ENCODE measurements around the gene TMEM11.

The TMEM11 gene

GRCh38 chr17:21177854-21178600, 35.9 kb downstream of the TMEM11 start:
- ATAC-seq: no peak

GRCh38 chr17:21177401-21177800, 36.6 kb downstream of the TMEM11 start:
- ATAC-seq: no peak

- no peak for ATAC-seq
Measured at GRCh38 chr17:21176773-21177395, 37.1 kb downstream of the TMEM11 start.

GRCh38 chr17:21174713-21175112, 39.2 kb downstream of the TMEM11 start:
- no peak for ATAC-seq

GRCh38 chr17:21174186-21174585, 39.8 kb downstream of the TMEM11 start:
- ATAC-seq: no peak

- ATAC-seq: no peak
Measured at GRCh38 chr17:21173543-21173942, 40.4 kb downstream of the TMEM11 start.

GRCh38 chr17:21172846-21173245, 41.1 kb downstream of the TMEM11 start:
- ATAC-seq: no peak

GRCh38 chr17:21171970-21172510, 41.9 kb downstream of the TMEM11 start:
- ATAC-seq: no peak

- no peak for ATAC-seq
Measured at GRCh38 chr17:21171309-21171922, 42.5 kb downstream of the TMEM11 start.

- no peak for ATAC-seq
Measured at GRCh38 chr17:21170809-21171208, 43.2 kb downstream of the TMEM11 start.

GRCh38 chr17:21169496-21169895, 44.5 kb downstream of the TMEM11 start:
- no peak for ATAC-seq

GRCh38 chr17:21168555-21168865, 45.5 kb downstream of the TMEM11 start:
- no peak for ATAC-seq

- ATAC-seq: no peak
Measured at GRCh38 chr17:21167303-21167702, 46.7 kb downstream of the TMEM11 start.

- no peak for ATAC-seq
Measured at GRCh38 chr17:21166595-21167210, 47.3 kb downstream of the TMEM11 start.

GRCh38 chr17:21165922-21166594, 47.9 kb downstream of the TMEM11 start:
- no peak for ATAC-seq

- ATAC-seq: no peak
Measured at GRCh38 chr17:21164620-21165019, 49.3 kb downstream of the TMEM11 start.

- no peak for ATAC-seq
Measured at GRCh38 chr17:21164216-21164615, 49.7 kb downstream of the TMEM11 start.

GRCh38 chr17:21163101-21163500, 50.9 kb downstream of the TMEM11 start:
- ATAC-seq: no peak

GRCh38 chr17:21162394-21162775, 51.6 kb downstream of the TMEM11 start:
- no peak for ATAC-seq

GRCh38 chr17:21161498-21162393, 52.2 kb downstream of the TMEM11 start:
- ATAC-seq: no peak

- no peak for ATAC-seq
Measured at GRCh38 chr17:21160401-21160800, 53.6 kb downstream of the TMEM11 start.
